ENCODE data around the gene FGF2.

The FGF2 gene

GRCh38 chr4:122917731-122918130, 91.1 kb downstream of the FGF2 start:
- no peak for TF ChIP-seq CTCF (IDR thresholded peaks at IDR 0.05; ENCODE audit: extremely low read depth, missing control alignments)
- DNase-seq (ENCODE audit: low spot score) = no peak

- no peak for TF ChIP-seq CTCF (IDR thresholded peaks at IDR 0.05; ENCODE audit: extremely low read depth, missing control alignments)
- no peak for DNase-seq (ENCODE audit: low spot score)
Observed at GRCh38 chr4:122920473-122920872, 93.8 kb downstream of the FGF2 start.

GRCh38 chr4:122921300-122921699, 94.7 kb downstream of the FGF2 start:
- DNase-seq (ENCODE audit: low spot score) = no peak
- TF ChIP-seq CTCF (IDR thresholded peaks at IDR 0.05; ENCODE audit: extremely low read depth, missing control alignments) = no peak

GRCh38 chr4:122921971-122922876, 95.6 kb downstream of the FGF2 start, which contains the start of gene NUDT6:
TSS of gene NUDT6 (minus strand) at chr4:122922597. CDS start at chr4:122922572, 25 bp downstream.
- DNase-seq (ENCODE audit: low spot score) = peak; percentile 59
- no peak for TF ChIP-seq CTCF (IDR thresholded peaks at IDR 0.05; ENCODE audit: extremely low read depth, missing control alignments)

GRCh38 chr4:122922877-122923511, 96.4 kb downstream of the FGF2 start:
- DNase-seq (ENCODE audit: low spot score) = peak; percentile 86
- TF ChIP-seq CTCF (IDR thresholded peaks at IDR 0.05; ENCODE audit: extremely low read depth, missing control alignments) = no peak

GRCh38 chr4:122928930-122929329, 102.3 kb downstream of the FGF2 start:
- DNase-seq (ENCODE audit: low spot score) = no peak
- no peak for TF ChIP-seq CTCF (IDR thresholded peaks at IDR 0.05; ENCODE audit: extremely low read depth, missing control alignments)

GRCh38 chr4:122930862-122931261, 104.2 kb downstream of the FGF2 start:
- peak; percentile 12 for DNase-seq (ENCODE audit: low spot score)
- TF ChIP-seq CTCF (IDR thresholded peaks at IDR 0.05; ENCODE audit: extremely low read depth, missing control alignments) = no peak

All from GM20000 (cell line).